ENCODE data around the gene STK16. TPM values are rescaled to one million over a fixed set of nuclear protein-coding genes. Genes with fewer than 3 reads are reported as not detected.

The STK16 gene
- total RNA-seq, 2 experiments from 2014 or later = 31.2 to 31.5 TPM

DNA sequence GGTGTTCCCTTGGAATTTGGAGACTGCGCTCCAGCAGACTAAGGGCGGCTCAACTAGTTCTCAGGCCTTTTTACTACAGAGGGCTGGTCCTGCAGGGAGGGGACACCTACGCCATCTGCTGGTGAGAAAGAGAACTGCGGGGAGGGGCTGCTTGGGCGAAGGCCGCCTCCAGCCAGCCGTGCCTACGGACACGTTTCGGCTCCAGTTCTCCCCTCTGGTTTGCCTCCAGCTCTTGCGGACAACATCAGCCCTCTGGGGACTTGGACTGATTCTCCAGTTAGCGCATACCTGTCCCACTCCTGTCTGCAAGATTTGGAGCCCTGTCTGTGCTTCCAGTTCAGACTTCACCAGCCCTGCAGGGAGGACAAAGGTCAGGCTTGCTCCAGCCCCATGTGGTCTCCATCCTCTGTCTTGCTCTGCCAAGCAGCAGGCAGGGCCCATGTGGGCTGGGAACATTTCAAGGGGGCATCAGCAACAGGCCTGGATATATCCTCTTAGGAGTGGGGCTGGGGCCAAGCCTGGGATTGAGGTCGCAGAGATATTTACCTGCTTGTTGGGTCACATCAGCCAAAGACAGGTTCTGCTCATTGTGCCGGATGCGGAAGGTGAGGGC is 53.6 kb downstream of the STK16 start:
- H3K27ac Mint-ChIP-seq = no peak overlapping the region
- POLR2A ChIA-PET = interaction anchor here (1.8 kb wide), 1 partner anchor 19 kb away, joined by 7 read pairs; the partner anchor contains the start of gene DNAJB2
- CTCF ChIA-PET = interaction anchor here (0.7 to 5.1 kb wide), 14 partner anchors 12 to 269 kb away, joined by 3 to 42 read pairs (median 4); partner anchors contain the start of genes DNAJB2, NHEJ1, SLC23A3 and TUBA4A
- peak overlapping the region; percentile 7 for H3K4me3 Mint-ChIP-seq
- ATAC-seq = peak; percentile 61
- H3K36me3 Mint-ChIP-seq (ENCODE audit: low read depth) = no peaks in the 10 kb centered on the region
- H3K4me1 Mint-ChIP-seq (ENCODE audit: low read depth) = peaks cover 31% of the 10 kb centered on the region
- peaks cover 26% of the 10 kb centered on the region for H3K27me3 Mint-ChIP-seq (ENCODE audit: low read depth)
- H3K9me3 Mint-ChIP-seq (ENCODE audit: insufficient read depth) = no peaks in the 10 kb centered on the region
- peak; percentile 90 for DNase-seq

DNA sequence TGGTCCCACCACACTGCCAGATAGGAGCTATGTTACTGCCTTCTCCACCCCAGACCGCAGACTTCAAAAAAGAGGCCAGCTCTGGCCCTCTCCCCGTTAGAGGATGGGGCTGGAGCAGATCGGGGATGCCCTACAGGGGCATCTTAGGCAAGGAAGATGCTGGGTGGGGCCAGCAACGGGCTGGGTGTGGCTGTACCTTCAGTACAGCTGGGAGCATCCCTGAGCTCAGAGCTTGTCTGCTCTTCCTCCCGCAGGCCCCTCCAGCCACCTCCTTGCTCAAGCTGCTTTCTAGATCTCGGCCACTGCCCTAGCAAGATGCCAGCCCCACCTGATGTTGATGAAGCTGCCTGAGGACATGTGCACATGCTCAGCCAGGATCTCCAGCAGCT is 54.1 kb downstream of the STK16 start:
- DNase-seq (no peak), ATAC-seq (no peak)
- POLR2A ChIA-PET = interaction anchor here (1.8 kb wide), 1 partner anchor 20 kb away, joined by 7 read pairs; the partner anchor contains the start of gene DNAJB2
- no peaks in the 10 kb centered on the region for H3K36me3 Mint-ChIP-seq (ENCODE audit: low read depth)
- H3K4me3 Mint-ChIP-seq = no peak overlapping the region
- no peak overlapping the region for H3K27ac Mint-ChIP-seq
- CTCF ChIA-PET = interaction anchor here (0.7 to 5.1 kb wide), 13 partner anchors 12 to 270 kb away, joined by 3 to 42 read pairs (median 4); partner anchors contain the start of genes DNAJB2, NHEJ1, SLC23A3 and TUBA4A
- no peaks in the 10 kb centered on the region for H3K9me3 Mint-ChIP-seq (ENCODE audit: insufficient read depth)
- peaks cover 26% of the 10 kb centered on the region for H3K4me1 Mint-ChIP-seq (ENCODE audit: low read depth)
- H3K27me3 Mint-ChIP-seq (ENCODE audit: low read depth) = peaks cover 29% of the 10 kb centered on the region

Small RNA genes within 50 kb of the gene (microRNA-seq; reads per million reads assigned to microRNA genes)
- gene MIR153-1 = not detected

Other genes starting within 250 kb of the STK16 start
- gene CFAP65, start 204.0 kb upstream of the STK16 start, total RNA-seq = not detected
- not detected for gene IHH, start 184.6 kb upstream of the STK16 start, total RNA-seq
- gene NHEJ1, start 84.7 kb upstream of the STK16 start, total RNA-seq = 10 to 100 TPM; 19.1 to 23.1 TPM
- gene SLC23A3, start 75.5 kb upstream of the STK16 start, total RNA-seq = 1 to 10 TPM; 2.0 to 2.2 TPM
- 10 to 100 TPM; 75.1 to 81.4 TPM for gene CNPPD1, start 68.6 kb upstream of the STK16 start, total RNA-seq
- 100 to 1,000 TPM; 104 to 111 TPM for gene RETREG2, start 67.2 kb upstream of the STK16 start, total RNA-seq
- 10 to 100 TPM; 57.0 to 59.5 TPM for gene ZFAND2B, start 38.7 kb upstream of the STK16 start, total RNA-seq
- 10 to 100 TPM; 11.6 to 11.9 TPM for gene ABCB6, start 26.5 kb upstream of the STK16 start, total RNA-seq
- 10 to 100 TPM; 51.7 to 53.8 TPM for gene ATG9A, start 15.8 kb upstream of the STK16 start, total RNA-seq
- 100 to 1,000 TPM; 106 to 114 TPM for gene ANKZF1, start 15.7 kb upstream of the STK16 start, total RNA-seq
- gene GLB1L, start within 50 bp of the STK16 start, total RNA-seq = 1 to 10 TPM; 3.4 to 4.0 TPM
- gene TUBA4B, start 7.8 kb downstream of the STK16 start, total RNA-seq = not detected
- 100 to 1,000 TPM; 286 to 292 TPM for gene TUBA4A, start 8.4 kb downstream of the STK16 start, total RNA-seq
- 10 to 100 TPM; 43.5 to 51.1 TPM for gene DNAJB2, start 33.9 kb downstream of the STK16 start, total RNA-seq
- gene PTPRN, start 63.9 kb downstream of the STK16 start, total RNA-seq = under 1 TPM in 1 of 2 experiments, not detected in 1; 0.16 TPM
- not detected for gene RESP18, start 87.3 kb downstream of the STK16 start, total RNA-seq
- gene DNPEP, start 142.4 kb downstream of the STK16 start, total RNA-seq = 10 to 100 TPM; 58.1 to 59.7 TPM
- gene DES, start 172.9 kb downstream of the STK16 start, total RNA-seq = not detected
- gene SPEG, start 189.4 kb downstream of the STK16 start, total RNA-seq = 10 to 100 TPM; 10.8 to 11.6 TPM

Measured in activated CD8-positive, alpha-beta T cell treated with anti-CD3 and anti-CD28 coated beads, Interleukin-2, amount 10 ng/mL, durations not matched to agents 7 days and 5 days (primary cell).